PC-3 (cell line): ENCODE results near the gene ARHGAP42. TPM values are rescaled to one million over a fixed set of nuclear protein-coding genes. Genes with fewer than 3 reads are reported as not detected.

Experiments
- ATAC-seq: fragments of 200-7000 bp; cut with Tn5 transposase; 2 replicates; pipeline ENCODE4 v1.9.1; 2020; ENCODE audit warnings: mild to moderate bottlenecking, moderate library complexity
- BruUV-seq: library from RNA; stranded (reverse); fragments of 400-500 nt; replicated peaks from 2 replicates; lab custom pipeline; 2021; lab: Mats Ljungman, UMichigan
- CTCF ChIA-PET: fragments of 300-600 bp; sonication (Branson Sonifier 250); formaldehyde crosslinking; loops from one replicate; lab custom pipeline; 2022; ENCODE audit warnings: antibody characterized with exemption; lab: Charles Lee
- POLR2A ChIA-PET: fragments of 300-600 bp; sonication (Branson Sonifier 250); formaldehyde crosslinking; loops from one replicate; lab custom pipeline; 2022; ENCODE audit warnings: antibody characterized with exemption; ENCODE audit not compliant: unreplicated experiment; lab: Charles Lee
- DNase-seq: peaks from one replicate; pipeline ENCODE4 v3.0.0-alpha.2; 2015
- H2AFZ ChIP-seq: fragments of 300-600 bp; sonication (generic); 2 replicates; pipeline ENCODE4 v1.6.0; 2016; ENCODE audit warnings: antibody characterized with exemption, low read length
- H3F3A ChIP-seq: fragments of 300-600 bp; sonication (generic); one replicate; pipeline ENCODE4 v1.6.0; 2017; ENCODE audit warnings: antibody characterized with exemption, low read length, control low read depth, mild to moderate bottlenecking; ENCODE audit not compliant: unreplicated experiment
- H3K27ac ChIP-seq: fragments of 300-600 bp; sonication (generic); 2 replicates; pipeline ENCODE4 v1.5.1; 2016; ENCODE audit warnings: mild to moderate bottlenecking, low read length
- H3K27me3 ChIP-seq: fragments of 300-600 bp; sonication (generic); 2 replicates; pipeline ENCODE4 v1.6.1; 2016; ENCODE audit warnings: low read length, mixed read lengths
- H3K36me3 ChIP-seq: fragments of 300-600 bp; sonication (generic); 2 replicates; pipeline ENCODE4 v1.6.1; 2016; ENCODE audit warnings: low read depth, mixed run types, low read length, mixed read lengths
- H3K4me1 ChIP-seq: fragments of 300-600 bp; sonication (generic); 2 replicates; pipeline ENCODE4 v1.5.1; 2016; ENCODE audit warnings: low read length; ENCODE audit not compliant: insufficient read depth
- H3K4me2 ChIP-seq: fragments of 300-600 bp; sonication (generic); 2 replicates; pipeline ENCODE4 v1.6.0; 2016; ENCODE audit warnings: low read length
- H3K4me3 ChIP-seq: fragments of 300-600 bp; sonication (generic); 2 replicates; pipeline ENCODE4 v1.5.1; 2016; ENCODE audit warnings: mild to moderate bottlenecking, low read length, mixed read lengths
- H3K79me2 ChIP-seq: fragments of 300-600 bp; sonication (generic); 2 replicates; pipeline ENCODE4 v1.6.1; 2017; ENCODE audit warnings: low read length, mixed read lengths
- H3K9ac ChIP-seq: fragments of 300-600 bp; sonication (generic); 2 replicates; pipeline ENCODE4 v1.6.0; 2016; ENCODE audit warnings: mild to moderate bottlenecking, low read length
- H3K9me2 ChIP-seq: fragments of 300-600 bp; sonication (generic); replicated peaks from 2 replicates; pipeline ENCODE4 v1.6.1; 2016; ENCODE audit warnings: mixed run types, low read length, mixed read lengths
- H3K9me3 ChIP-seq: fragments of 300-600 bp; sonication (generic); 2 replicates; pipeline ENCODE4 v1.6.1; 2016; ENCODE audit warnings: low read length, mixed read lengths
- H4K20me1 ChIP-seq: fragments of 300-600 bp; sonication (generic); 2 replicates; pipeline ENCODE4 v1.6.1; 2016; ENCODE audit warnings: low read length, mixed read lengths
- EZH2 ChIP-seq: fragments of 300-600 bp; sonication (generic); IDR thresholded peaks from one replicate; pipeline ENCODE4 v1.6.1; 2017; ENCODE audit warnings: antibody characterized with exemption, mild to moderate bottlenecking, low read length; ENCODE audit not compliant: unreplicated experiment
- EZH2phosphoT487 ChIP-seq: fragments of 300-600 bp; sonication (generic); IDR thresholded peaks from 2 replicates; pipeline ENCODE4 v1.6.1; 2018; ENCODE audit warnings: mild to moderate bottlenecking, antibody characterized with exemption, low read length, borderline replicate concordance
- intact Hi-C: fragments of 100-400 bp; cut with micrococcal nuclease; formaldehyde crosslinking; loops from 2 replicates; pipeline ENCODE4 v1.9.0; 2023
- total RNA-seq: library from RNA; depleted of rRNA; stranded (reverse); fragments of >200 nt; gene quantifications from 2 replicates; pipeline ENCODE4 v1.2.3, GENCODE V29; 2014
- TF ChIP-seq, protein P1 (sequence below): fragments of 300-600 bp; sonication (generic); conservative IDR thresholded peaks from 2 replicates; pipeline ENCODE4 v1.5.1; 2017; ENCODE audit warnings: antibody characterized with exemption, low read depth, mild to moderate bottlenecking, low read length

The ARHGAP42 gene
- total RNA-seq, 1 experiment from 2014 or later, result 12.1 TPM

DNA sequence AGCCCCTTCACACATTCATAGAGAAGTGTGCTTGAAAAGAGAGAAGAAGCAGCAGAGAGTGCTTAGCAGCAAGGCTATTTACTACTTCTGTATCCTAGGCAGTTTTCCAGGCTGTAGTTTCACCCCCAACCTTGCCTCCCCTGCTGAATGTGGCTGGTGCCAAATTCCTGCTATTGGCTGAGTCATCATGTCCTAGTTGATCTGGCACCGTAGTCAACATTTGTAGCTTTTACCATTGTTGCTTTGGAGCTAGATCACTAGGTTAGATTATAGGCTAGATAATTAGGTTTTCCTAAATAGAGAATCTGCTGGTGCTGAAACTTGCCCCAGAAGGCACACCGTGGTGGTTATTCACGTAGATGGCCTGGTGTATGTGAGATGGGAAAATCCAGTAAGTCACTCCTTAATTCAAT, 32.7 kb downstream of the ARHGAP42 start:
- Histone ChIP-seq H3K79me2 (peaks cover 66% of the 10 kb centered on the region), H3K4me3 (peak overlapping the region; percentile 10; the same call in 1 of the 2 replicates), H3K27ac (peak overlapping the region; percentile 78), H2AFZ (no peak overlapping the region), H3K9me2 (no peaks in the 10 kb centered on the region), H4K20me1 (no peaks in the 10 kb centered on the region), H3K4me2 (peak overlapping the region; percentile 67), H3K27me3 (no peaks in the 10 kb centered on the region), H3F3A (peaks cover 10% of the 10 kb centered on the region), H3K4me1 (peaks cover 28% of the 10 kb centered on the region), H3K36me3 (no peaks in the 10 kb centered on the region), H3K9ac (no peak overlapping the region), H3K9me3 (no peaks in the 10 kb centered on the region)
- peak; percentile 92 for ATAC-seq
- ChIA-PET CTCF (no interaction called here), POLR2A (interaction anchor here (0.6 to 0.9 kb wide), 3 partner anchors 32 to 72 kb away, joined by 3 to 6 read pairs (median 4); no protein-coding TSS in a partner anchor)
- peak; percentile 94 for DNase-seq
- intact Hi-C loops, result loop anchor here (1.0 kb wide), 2 partner anchors 35 to 56 kb away; no protein-coding TSS in a partner anchor
- TSS peak; percentile 29 for BruUV-seq
- TF ChIP-seq EZH2phosphoT487 (no peak), EZH2 (no peak)
- TF ChIP-seq, protein P1, sequence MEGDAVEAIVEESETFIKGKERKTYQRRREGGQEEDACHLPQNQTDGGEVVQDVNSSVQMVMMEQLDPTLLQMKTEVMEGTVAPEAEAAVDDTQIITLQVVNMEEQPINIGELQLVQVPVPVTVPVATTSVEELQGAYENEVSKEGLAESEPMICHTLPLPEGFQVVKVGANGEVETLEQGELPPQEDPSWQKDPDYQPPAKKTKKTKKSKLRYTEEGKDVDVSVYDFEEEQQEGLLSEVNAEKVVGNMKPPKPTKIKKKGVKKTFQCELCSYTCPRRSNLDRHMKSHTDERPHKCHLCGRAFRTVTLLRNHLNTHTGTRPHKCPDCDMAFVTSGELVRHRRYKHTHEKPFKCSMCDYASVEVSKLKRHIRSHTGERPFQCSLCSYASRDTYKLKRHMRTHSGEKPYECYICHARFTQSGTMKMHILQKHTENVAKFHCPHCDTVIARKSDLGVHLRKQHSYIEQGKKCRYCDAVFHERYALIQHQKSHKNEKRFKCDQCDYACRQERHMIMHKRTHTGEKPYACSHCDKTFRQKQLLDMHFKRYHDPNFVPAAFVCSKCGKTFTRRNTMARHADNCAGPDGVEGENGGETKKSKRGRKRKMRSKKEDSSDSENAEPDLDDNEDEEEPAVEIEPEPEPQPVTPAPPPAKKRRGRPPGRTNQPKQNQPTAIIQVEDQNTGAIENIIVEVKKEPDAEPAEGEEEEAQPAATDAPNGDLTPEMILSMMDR, result no peak

GRCh38 chr11:100726680-100727079, 39.6 kb downstream of the ARHGAP42 start:
- no TSS peak for BruUV-seq
- ChIA-PET CTCF (no interaction called here), POLR2A (no interaction called here)
- Histone ChIP-seq H3K36me3 (no peaks in the 10 kb centered on the region), H3K27me3 (no peaks in the 10 kb centered on the region), H3K4me3 (no peak overlapping the region), H3K4me2 (no peak overlapping the region), H3F3A (no peaks in the 10 kb centered on the region), H4K20me1 (peaks cover 11% of the 10 kb centered on the region; the same call in 1 of the 2 replicates), H3K9me2 (no peaks in the 10 kb centered on the region), H3K9ac (no peak overlapping the region), H3K79me2 (peaks cover 34% of the 10 kb centered on the region), H3K4me1 (no peaks in the 10 kb centered on the region), H2AFZ (no peak overlapping the region), H3K27ac (no peak overlapping the region), H3K9me3 (no peaks in the 10 kb centered on the region)
- DNase-seq (no peak), ATAC-seq (no peak)
- intact Hi-C loops, result no loop called here
- TF ChIP-seq EZH2, result no peak
- TF ChIP-seq, protein P1, result no peak
- TF ChIP-seq EZH2phosphoT487, result no peak

DNA sequence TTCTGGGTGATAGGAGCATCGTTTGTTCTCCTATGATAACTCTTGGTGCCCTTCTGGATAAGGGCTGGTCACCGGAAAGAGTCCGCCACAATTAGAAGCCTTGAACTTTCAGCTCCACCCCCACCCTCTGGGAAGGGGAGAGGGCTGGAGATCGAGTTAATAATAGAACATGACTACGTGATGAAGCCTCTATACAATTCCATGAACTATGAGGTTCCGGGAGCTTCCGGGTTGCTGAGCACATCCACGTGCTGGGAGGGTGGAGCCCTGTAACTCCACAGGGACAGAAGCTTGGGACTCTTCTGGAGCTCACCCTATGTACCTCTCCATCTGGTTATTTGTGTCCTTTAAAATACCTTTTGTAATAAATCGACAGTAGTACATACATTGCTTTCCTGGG, 40.3 kb downstream of the ARHGAP42 start:
- H3K9ac ChIP-seq, result no peak overlapping the region
- CTCF ChIA-PET, result no interaction called here
- H4K20me1 ChIP-seq, result peaks cover 11% of the 10 kb centered on the region; the same call in 1 of the 2 replicates
- no peak overlapping the region for H3K4me3 ChIP-seq
- H3K4me2 ChIP-seq, result no peak overlapping the region
- no peaks in the 10 kb centered on the region for H3K9me2 ChIP-seq
- TF ChIP-seq EZH2 (no peak), EZH2phosphoT487 (no peak)
- TF ChIP-seq, protein P1, result no peak
- ATAC-seq (no peak), DNase-seq (no peak)
- no peaks in the 10 kb centered on the region for H3K27me3 ChIP-seq
- H3K27ac ChIP-seq, result no peak overlapping the region
- H3K9me3 ChIP-seq, result no peaks in the 10 kb centered on the region
- POLR2A ChIA-PET, result no interaction called here
- no peak overlapping the region for H2AFZ ChIP-seq
- no peaks in the 10 kb centered on the region for H3F3A ChIP-seq
- no peaks in the 10 kb centered on the region for H3K36me3 ChIP-seq
- intact Hi-C loops, result no loop called here
- H3K79me2 ChIP-seq, result peaks cover 30% of the 10 kb centered on the region
- H3K4me1 ChIP-seq, result no peaks in the 10 kb centered on the region
- no TSS peak for BruUV-seq
